T-helper 1 cell treated with Interleukin-12 subunit alpha and Interleukin-12 subunit beta and Interleukin-4 antibody, amounts not matched to agents 30 μg/mL and 1 μg/mL, for 36 hours (primary cell): Measurements from ENCODE around the gene PDZRN4.
"Not testable (repeated sequence)": the region's sequence is repeated elsewhere in the genome, so short reads cannot be mapped to it uniquely, and the experiment has no call there.

Source experiments
- H3K27ac Mint-ChIP-seq: one replicate; pipeline ENCODE4 v1.8.0; 2021; ENCODE audit warnings: mild to moderate bottlenecking, mixed read lengths
- H3K27me3 Mint-ChIP-seq: one replicate; pipeline ENCODE4 v1.8.0; 2021; ENCODE audit warnings: low read depth, mixed read lengths
- H3K36me3 Mint-ChIP-seq: one replicate; pipeline ENCODE4 v1.8.0; 2021; ENCODE audit warnings: low read depth, mixed read lengths
- H3K4me1 Mint-ChIP-seq: one replicate; pipeline ENCODE4 v1.8.0; 2021; ENCODE audit warnings: low read depth, mixed read lengths
- H3K4me3 Mint-ChIP-seq: one replicate; pipeline ENCODE4 v1.8.0; 2021; ENCODE audit warnings: mild to moderate bottlenecking, moderate library complexity, mixed read lengths
- H3K9me3 Mint-ChIP-seq: one replicate; pipeline ENCODE4 v1.8.0; 2021; ENCODE audit warnings: mixed read lengths

The PDZRN4 gene

DNA sequence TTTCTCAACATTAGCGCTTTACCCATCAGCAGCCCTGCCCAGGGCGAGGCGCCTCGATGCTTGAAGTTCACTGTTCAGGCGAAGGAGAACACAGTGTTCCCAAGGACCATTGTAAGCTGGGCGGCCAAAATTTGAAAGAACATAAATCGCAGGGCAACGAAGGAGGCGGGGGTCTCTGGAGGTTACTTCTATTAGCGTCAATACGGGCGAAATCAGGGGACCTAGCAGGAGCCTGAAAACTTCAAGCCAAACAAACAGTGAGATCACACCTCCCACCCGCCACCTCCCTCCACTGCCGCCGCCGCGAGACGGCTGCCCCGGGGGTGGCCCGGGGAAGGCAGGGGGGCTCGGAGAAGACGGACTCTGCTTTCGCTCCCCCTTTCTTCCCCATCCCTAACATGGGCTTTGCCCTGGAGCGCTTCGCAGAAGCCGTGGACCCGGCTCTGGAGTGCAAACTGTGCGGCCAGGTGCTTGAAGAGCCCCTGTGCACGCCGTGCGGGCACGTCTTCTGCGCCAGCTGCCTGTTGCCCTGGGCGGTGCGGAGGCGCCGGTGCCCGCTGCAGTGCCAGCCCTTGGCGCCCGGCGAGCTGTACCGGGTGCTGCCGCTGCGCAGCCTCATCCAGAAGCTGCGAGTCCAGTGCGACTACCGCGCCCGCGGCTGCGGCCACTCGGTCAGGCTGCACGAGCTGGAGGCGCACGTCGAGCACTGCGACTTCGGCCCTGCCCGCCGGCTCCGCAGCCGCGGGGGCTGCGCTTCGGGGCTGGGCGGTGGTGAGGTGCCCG lies at the start of gene PDZRN4:
PDZRN4 (plus strand) TSS at position 263 of the 783 bp plus-strand sequence.
- H3K4me3 Mint-ChIP-seq: no peak within 1 kb of the TSS
- no peaks in the 10 kb centered on the region for H3K9me3 Mint-ChIP-seq
- no peaks in the 10 kb centered on the region for H3K36me3 Mint-ChIP-seq
- H3K27me3 Mint-ChIP-seq: peaks cover 38% of the 10 kb centered on the region
- H3K4me1 Mint-ChIP-seq: no peaks in the 10 kb centered on the region
- H3K27ac Mint-ChIP-seq: no peak within 1 kb of the TSS

DNA sequence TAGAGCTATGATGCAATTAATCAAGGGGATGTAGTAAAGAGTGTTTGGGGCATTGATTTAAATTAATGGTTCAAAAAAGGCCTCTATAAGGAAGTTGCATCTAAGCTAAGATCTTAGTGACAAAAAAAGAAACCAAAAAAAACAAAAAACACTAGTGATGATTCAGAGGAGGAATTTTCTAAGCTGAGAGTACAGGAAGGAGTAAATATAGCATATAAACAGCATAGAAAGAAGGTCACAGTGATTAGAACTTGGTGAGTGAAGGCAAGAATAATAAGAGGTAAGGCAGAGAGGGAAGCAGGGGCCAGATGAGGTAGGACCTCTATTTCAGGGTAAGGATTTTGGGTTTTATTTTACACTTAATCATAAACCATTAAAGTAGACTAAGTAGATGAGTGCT lies 48.0 kb upstream of the PDZRN4 start:
- Mint-ChIP-seq H3K4me3 (no peak overlapping the region), H3K36me3 (no peaks in the 10 kb centered on the region), H3K9me3 (peaks cover 4% of the 10 kb centered on the region), H3K4me1 (no peaks in the 10 kb centered on the region), H3K27ac (no peak overlapping the region), H3K27me3 (no peaks in the 10 kb centered on the region)

DNA sequence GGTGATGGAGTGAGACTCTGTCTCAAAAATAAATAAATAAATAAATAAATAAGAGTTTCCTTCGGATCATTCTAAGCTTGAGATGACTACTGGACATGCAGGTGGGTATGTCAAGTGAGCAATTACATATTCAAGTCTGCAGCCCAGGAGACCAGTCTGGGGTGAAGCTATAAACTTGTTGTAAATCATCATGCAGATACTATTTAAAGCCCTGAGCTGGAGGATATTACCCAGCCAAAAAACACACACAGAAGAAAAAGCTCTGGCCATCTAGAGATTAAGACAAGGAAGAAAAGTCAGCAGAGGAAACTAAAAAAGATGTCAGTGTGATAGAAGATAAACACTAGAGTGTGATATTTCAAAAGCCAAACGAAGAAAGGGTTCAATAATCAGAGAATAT lies 47.0 kb upstream of the PDZRN4 start:
- Mint-ChIP-seq H3K9me3 (peaks cover 4% of the 10 kb centered on the region), H3K36me3 (no peaks in the 10 kb centered on the region), H3K4me3 (no peak overlapping the region)

DNA sequence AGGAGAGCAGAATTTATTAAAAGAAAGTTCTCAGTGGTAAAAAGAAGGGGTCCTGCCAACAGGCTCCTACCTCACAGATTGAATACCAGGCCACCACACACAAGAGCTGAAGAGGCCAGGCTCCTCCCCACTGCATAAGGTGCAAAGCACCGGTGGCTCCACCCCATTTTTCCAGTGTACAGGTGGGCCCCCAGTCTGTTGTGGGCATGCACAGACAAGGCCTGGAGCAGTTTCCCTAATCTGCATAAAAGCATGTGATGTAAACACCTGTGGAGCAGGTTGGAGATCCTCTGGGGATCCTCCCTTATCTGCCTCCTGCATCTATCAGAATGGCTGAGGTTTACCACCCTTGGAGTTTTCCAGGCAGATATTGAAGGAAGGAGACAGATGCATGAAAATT lies 45.7 kb upstream of the PDZRN4 start:
- no peaks in the 10 kb centered on the region for H3K4me1 Mint-ChIP-seq
- no peak overlapping the region for H3K4me3 Mint-ChIP-seq
- no peaks in the 10 kb centered on the region for H3K27me3 Mint-ChIP-seq
- no peak overlapping the region for H3K27ac Mint-ChIP-seq
- no peaks in the 10 kb centered on the region for H3K36me3 Mint-ChIP-seq
- H3K9me3 Mint-ChIP-seq: peaks cover 4% of the 10 kb centered on the region

More for the DNA sequence above, 47.0 kb upstream of the PDZRN4 start:
- no peaks in the 10 kb centered on the region for H3K27me3 Mint-ChIP-seq
- H3K4me1 Mint-ChIP-seq: no peaks in the 10 kb centered on the region
- no peak overlapping the region for H3K27ac Mint-ChIP-seq

DNA sequence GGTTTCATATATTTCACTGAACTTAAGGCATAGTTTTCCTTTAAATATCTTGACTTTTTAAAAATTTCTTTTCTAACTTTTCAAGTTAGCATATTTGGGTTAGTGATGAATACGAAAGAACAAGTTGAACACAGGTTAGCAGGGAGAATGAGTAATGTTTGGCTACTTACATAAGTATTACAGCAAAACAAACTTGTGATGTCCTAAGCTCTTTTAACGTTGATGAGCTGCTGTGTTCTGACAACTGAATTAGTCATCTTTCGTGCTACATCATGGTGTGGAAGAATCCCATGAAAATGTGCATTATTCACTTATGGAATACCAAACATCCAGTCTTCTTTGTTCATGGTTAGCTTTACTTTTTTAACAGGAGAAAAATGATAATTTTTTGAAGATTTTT lies 36.3 kb upstream of the PDZRN4 start:
- no peaks in the 10 kb centered on the region for H3K27me3 Mint-ChIP-seq
- no peaks in the 10 kb centered on the region for H3K9me3 Mint-ChIP-seq
- H3K4me3 Mint-ChIP-seq: no peak overlapping the region
- H3K4me1 Mint-ChIP-seq: no peaks in the 10 kb centered on the region
- H3K27ac Mint-ChIP-seq: no peak overlapping the region
- no peaks in the 10 kb centered on the region for H3K36me3 Mint-ChIP-seq

DNA sequence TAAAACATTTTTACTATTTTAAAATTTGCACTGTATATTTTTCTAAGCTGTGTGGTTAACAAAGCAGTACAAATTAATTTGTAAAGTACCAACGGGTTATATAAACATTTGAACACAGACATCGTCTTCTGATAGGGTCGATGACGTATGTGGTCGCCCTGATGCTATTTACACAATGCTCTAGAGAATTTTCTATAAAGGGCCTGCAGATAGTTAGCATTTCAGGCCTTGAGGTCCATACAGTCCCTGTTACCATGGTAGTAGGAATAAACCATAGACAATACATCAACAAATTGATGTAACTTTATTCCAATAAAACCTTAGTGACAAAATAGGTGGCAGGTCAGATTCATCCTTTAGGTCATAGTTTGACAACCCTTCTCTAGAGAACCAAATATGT lies 25.7 kb upstream of the PDZRN4 start:
- Mint-ChIP-seq H3K36me3 (no peaks in the 10 kb centered on the region), H3K9me3 (peaks cover 4% of the 10 kb centered on the region), H3K27ac (no peak overlapping the region), H3K4me1 (no peaks in the 10 kb centered on the region), H3K27me3 (no peaks in the 10 kb centered on the region), H3K4me3 (no peak overlapping the region)

DNA sequence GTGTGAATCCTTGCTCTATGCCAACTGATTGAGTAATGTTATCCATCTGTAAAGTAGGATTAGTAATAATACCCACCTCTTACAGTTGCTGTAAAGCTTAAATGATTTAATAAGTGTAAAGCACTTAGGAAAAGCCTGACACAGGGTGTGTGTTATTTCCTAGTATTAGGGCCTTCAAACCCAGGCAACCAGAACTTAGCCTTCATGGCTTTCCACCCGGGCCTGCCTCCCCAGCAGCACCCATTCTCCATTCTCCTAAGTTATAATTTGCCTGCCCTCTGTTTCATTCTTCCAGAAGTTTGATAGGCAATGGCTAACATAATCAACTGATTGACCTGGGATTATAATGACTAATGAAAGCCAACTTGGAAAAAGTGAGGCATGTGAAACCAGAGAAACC lies 20.4 kb upstream of the PDZRN4 start:
- Mint-ChIP-seq H3K36me3 (no peaks in the 10 kb centered on the region), H3K9me3 (peaks cover 4% of the 10 kb centered on the region), H3K4me3 (no peak overlapping the region), H3K27me3 (no peaks in the 10 kb centered on the region), H3K27ac (no peak overlapping the region), H3K4me1 (no peaks in the 10 kb centered on the region)

DNA sequence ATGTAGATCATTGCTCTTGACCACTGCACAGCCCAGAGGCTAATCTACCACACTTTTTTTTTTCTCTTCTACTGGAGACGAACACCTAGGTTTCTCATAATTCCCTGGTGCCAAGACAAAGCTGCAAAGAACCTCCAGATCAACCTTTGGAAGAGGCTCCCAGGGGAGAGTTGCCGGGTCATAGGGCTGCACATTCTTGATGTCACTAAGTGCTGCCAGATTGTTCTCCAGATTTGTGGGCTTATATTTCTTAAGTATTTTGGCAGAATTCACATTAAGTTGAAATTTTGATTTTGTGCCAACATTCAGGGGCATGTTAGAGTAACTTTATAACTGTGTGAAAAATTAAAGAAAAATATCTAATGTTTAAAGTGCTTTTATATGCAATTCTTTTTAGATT lies 13.5 kb upstream of the PDZRN4 start:
- Mint-ChIP-seq H3K9me3 (no peaks in the 10 kb centered on the region), H3K4me3 (no peak overlapping the region), H3K27ac (no peak overlapping the region), H3K27me3 (no peaks in the 10 kb centered on the region), H3K4me1 (no peaks in the 10 kb centered on the region), H3K36me3 (no peaks in the 10 kb centered on the region)

DNA sequence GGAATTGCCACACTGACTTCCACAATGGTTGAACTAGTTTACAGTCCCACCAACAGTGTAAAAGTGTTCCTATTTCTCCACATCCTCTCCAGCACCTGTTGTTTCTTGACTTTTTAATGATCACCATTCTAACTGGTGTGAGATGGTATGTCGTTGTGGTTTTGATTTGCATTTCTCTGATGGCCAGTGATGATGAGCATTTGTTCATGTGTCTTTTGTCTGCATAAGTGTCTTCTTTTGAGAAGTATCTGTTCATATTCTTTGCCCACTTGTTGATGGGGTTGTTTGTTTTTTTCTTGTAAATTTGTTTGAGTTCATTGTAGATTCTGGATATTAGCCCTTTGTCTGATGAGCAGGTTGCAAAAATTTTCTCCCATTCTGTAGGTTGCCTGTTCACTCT lies 8.6 kb upstream of the PDZRN4 start:
- not testable (repeated sequence) for H3K36me3 Mint-ChIP-seq, H3K4me3 Mint-ChIP-seq, H3K4me1 Mint-ChIP-seq, H3K27me3 Mint-ChIP-seq, H3K9me3 Mint-ChIP-seq, H3K27ac Mint-ChIP-seq

DNA sequence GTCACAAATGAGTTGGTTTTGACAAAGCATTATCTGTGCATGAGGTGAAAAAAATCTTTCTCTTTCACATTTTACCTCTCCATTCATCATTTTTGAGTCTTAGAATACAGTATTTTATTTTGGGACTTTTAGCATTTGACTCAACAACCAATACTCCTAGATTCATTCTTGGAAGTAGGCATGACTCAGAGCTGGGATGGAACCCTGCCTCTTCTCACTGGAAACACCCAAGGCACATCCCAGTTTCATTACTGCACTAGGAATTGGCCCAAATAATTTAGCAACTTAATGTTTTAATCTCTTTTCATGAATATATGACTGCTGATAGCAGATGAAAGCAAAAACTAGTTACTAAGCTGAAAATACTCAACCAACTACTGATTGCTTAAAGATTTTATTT lies 3.3 kb upstream of the PDZRN4 start:
- H3K9me3 Mint-ChIP-seq: no peaks in the 10 kb centered on the region
- H3K27me3 Mint-ChIP-seq: peaks cover 30% of the 10 kb centered on the region
- no peak overlapping the region for H3K4me3 Mint-ChIP-seq
- no peaks in the 10 kb centered on the region for H3K36me3 Mint-ChIP-seq
- H3K4me1 Mint-ChIP-seq: no peaks in the 10 kb centered on the region
- H3K27ac Mint-ChIP-seq: no peak overlapping the region

DNA sequence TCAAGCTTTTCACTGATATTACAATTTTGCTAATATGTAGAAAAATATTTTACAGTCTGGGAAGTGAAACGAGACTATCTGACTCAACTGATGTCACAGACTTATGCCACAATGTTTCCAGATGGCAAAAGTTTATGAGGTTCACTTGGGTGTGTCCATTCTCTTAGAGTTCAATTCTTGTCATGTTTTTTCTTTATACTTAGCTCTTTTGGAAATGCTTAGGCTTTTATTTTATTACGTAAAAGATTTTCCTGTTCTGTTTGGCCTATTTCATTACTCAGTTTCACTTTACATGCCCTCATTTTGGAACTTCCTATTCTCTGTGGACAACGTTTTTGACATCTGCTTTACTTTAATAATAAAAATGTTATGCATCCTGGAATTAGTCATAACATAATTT lies 2.1 kb upstream of the PDZRN4 start:
- H3K9me3 Mint-ChIP-seq: no peaks in the 10 kb centered on the region
- no peaks in the 10 kb centered on the region for H3K36me3 Mint-ChIP-seq
- no peak overlapping the region for H3K4me3 Mint-ChIP-seq
- H3K27me3 Mint-ChIP-seq: peaks cover 38% of the 10 kb centered on the region
- no peak overlapping the region for H3K27ac Mint-ChIP-seq
- no peaks in the 10 kb centered on the region for H3K4me1 Mint-ChIP-seq

DNA sequence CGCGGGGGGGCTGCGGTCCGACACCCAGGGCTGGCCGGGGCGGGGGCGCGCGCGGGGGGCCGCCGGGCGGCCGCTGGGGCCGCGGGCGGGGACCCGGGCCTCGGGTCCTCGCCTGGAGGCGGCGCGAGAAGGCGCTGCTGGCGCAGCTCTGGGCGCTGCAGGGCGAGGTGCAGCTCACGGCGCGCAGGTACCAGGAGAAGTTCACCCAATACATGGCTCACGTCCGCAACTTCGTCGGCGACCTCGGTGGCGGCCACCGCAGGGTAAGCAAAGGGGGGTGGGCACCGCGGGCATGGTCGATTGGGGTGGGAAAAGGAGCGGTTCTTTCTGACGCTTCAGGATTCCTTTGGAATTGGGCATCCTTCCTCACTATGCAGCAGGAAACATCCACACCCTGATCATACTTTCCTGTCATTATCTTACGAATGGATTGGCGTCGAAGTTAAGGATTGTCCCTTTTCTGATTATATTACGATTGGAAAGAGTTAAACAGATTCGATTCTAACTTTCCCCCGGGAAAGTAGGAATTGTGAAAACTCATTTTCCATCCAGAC lies 798 bp downstream of the PDZRN4 start:
- no peak overlapping the region for H3K27ac Mint-ChIP-seq
- no peaks in the 10 kb centered on the region for H3K9me3 Mint-ChIP-seq
- no peaks in the 10 kb centered on the region for H3K36me3 Mint-ChIP-seq
- no peak overlapping the region for H3K4me3 Mint-ChIP-seq
- H3K27me3 Mint-ChIP-seq: peaks cover 38% of the 10 kb centered on the region
- no peaks in the 10 kb centered on the region for H3K4me1 Mint-ChIP-seq

DNA sequence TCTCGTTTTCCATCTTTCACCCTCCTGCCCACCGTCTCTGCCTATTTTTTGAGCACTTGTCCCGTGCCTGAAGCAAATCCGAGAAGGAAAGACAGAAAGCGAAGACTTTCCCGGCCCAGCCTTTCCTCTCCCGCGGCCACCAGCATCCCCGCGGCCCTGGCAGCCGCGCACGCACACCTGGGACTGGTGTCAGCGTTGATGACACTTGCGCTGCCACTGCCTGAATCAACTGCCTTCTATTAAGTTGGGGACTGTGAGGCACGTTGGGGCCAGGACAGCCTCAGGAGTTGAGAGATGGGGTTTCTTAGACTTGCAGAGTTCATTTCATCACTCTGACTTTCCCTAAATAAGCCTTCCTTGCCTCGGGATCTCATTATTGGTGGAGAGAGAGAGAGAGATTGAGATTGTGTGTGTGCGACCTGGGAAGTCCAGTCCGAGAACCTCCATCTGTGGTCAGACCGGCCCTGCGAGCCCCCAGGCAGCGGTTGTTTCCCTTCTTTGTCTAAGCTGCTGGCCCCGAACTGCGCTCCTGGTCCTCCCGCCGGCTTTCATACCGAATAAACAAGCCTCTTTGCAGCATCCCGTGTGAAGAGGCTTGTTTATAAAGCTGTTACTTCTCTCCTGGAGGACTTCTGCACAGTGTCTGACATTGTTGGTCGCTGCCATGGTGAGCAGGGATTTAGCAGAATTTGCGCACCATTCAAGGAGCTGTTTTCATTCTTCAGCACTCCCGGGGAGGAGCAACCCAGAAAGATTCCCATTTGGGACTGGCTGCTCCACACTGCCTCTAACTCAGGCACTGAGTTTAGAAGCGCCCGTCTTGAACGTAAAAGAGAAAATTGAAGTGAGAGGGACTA lies 1.5 kb downstream of the PDZRN4 start:
- no peak overlapping the region for H3K27ac Mint-ChIP-seq
- H3K4me3 Mint-ChIP-seq: no peak overlapping the region
- peaks cover 38% of the 10 kb centered on the region for H3K27me3 Mint-ChIP-seq
- no peaks in the 10 kb centered on the region for H3K4me1 Mint-ChIP-seq
- no peaks in the 10 kb centered on the region for H3K9me3 Mint-ChIP-seq
- H3K36me3 Mint-ChIP-seq: no peaks in the 10 kb centered on the region

DNA sequence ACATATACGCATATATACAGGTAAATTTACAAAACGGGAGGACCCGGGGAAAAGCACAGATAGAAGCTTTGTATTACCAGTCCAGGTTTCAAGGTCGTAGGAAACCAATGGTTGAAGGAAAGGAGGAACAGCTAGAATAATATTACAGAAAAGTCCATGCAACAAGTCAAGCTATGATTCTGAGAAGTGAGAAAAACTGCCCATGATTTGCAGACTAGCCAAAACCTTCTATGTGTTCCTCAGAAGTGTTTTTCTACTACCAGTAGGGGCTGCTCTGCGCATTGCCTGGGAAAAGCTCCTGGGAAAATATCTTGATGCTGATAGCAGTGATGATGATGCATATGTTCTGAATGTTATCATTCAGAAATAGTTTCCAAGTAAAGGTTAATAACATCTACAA lies 2.2 kb downstream of the PDZRN4 start:
- Mint-ChIP-seq H3K27ac (no peak overlapping the region), H3K27me3 (peaks cover 38% of the 10 kb centered on the region), H3K4me1 (no peaks in the 10 kb centered on the region), H3K4me3 (no peak overlapping the region), H3K36me3 (no peaks in the 10 kb centered on the region), H3K9me3 (no peaks in the 10 kb centered on the region)

DNA sequence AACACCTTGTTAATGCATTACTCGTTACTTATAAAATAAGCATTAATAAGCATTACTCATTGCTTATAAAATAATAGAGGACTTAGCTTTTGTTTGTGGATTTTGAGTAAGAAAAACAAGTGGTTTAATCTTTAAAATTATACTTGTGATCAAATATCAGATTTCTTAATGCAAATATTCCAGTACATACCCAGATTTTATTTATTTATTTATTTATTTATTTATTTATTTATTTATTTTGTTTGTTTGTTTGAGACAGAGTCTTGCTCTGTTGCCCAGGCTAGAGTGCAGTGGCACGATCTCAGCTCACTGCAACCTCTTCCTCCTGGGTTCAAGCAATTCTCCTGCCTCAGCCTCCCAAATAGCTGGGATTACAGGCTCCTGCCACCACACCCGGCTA lies 3.4 kb downstream of the PDZRN4 start:
- not testable (repeated sequence) for H3K36me3 Mint-ChIP-seq, H3K4me1 Mint-ChIP-seq, H3K27ac Mint-ChIP-seq, H3K9me3 Mint-ChIP-seq, H3K4me3 Mint-ChIP-seq
- peaks cover 34% of the 10 kb centered on the region for H3K27me3 Mint-ChIP-seq
